CD4-positive, alpha-beta T cell treated with Interleukin-21 for 1 hour (primary cell): ENCODE data around the gene MYH6.

Experiments
- DNase-seq: peaks from one replicate; pipeline ENCODE4 v3.0.0-alpha.2; 2020

The MYH6 gene

GRCh38 chr14:23353433-23353780 is 54.7 kb downstream of the MYH6 start:
- no peak for DNase-seq

DNA sequence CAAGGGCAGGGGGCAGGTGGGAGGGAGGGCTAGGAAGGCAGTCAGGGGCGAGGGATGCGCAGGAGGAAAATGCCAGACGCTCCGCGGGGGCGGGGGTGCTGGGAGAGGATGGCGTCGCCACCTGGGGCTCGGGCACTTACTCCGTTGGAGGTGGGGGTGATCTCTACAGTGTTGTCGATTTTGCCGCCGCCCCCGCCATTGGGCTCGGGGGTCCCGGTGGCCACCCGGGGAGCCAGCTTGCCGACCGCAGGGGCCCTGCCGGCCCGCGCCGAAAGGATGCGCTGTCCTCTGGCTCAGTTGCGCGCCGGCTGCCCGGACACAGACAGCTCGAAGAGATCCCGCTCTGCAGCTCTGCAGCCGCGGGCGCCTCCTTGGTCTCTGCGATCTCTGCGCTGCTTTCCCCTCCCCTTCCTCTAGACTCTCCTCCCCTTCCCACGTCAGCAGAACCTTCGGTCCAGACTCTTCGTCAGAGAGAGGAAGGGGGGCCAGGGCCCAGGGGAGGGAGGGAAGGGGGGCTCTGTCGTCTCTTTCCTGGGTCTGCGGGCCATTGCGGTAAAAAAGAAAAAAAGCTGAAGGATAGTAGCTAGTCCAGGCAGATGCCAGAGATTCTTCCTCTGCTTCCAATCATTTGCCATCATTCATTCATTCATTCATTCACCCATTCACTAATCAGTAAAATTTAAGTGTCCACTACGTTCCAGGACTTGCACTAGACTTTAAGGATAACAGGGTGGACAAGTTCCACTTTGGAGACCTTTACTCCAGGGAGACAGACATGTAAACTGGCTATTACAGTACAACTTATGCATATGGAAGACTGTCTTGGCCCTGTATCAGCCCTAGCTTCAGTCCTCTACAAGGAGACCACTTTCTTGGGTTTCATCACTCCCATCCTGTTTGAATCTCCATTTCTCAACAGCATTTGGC is 55.3 kb downstream of the MYH6 start, which contains the start of gene SLC22A17:
Gene SLC22A17, minus strand, starts transcription at position 382 of the 927 bp plus-strand sequence.
- DNase-seq, result peak; percentile 64

- DNase-seq, result no peak
Measured at GRCh38 chr14:23351681-23352505, 56.2 kb downstream of the MYH6 start.

- no peak for DNase-seq
Measured at GRCh38 chr14:23349156-23349845, 58.8 kb downstream of the MYH6 start.

DNA sequence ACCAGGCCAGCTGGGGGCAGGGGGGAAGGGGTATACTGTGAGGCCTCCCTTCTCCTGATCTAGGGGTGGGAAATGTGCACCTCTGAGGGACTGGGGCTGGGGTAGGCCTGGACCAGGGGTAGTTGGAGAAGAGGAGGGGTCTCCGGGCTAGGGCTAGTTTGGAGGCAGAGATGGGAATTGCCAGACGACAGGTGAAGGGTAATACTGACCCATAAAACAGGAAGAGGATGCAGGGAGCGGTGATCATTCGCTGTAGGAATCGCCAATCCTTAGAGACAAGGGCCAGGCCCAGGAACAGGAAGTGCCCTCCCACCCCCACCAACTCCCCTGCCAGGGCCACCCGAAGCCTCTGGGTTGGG is 59.8 kb downstream of the MYH6 start:
- DNase-seq, result no peak

DNA sequence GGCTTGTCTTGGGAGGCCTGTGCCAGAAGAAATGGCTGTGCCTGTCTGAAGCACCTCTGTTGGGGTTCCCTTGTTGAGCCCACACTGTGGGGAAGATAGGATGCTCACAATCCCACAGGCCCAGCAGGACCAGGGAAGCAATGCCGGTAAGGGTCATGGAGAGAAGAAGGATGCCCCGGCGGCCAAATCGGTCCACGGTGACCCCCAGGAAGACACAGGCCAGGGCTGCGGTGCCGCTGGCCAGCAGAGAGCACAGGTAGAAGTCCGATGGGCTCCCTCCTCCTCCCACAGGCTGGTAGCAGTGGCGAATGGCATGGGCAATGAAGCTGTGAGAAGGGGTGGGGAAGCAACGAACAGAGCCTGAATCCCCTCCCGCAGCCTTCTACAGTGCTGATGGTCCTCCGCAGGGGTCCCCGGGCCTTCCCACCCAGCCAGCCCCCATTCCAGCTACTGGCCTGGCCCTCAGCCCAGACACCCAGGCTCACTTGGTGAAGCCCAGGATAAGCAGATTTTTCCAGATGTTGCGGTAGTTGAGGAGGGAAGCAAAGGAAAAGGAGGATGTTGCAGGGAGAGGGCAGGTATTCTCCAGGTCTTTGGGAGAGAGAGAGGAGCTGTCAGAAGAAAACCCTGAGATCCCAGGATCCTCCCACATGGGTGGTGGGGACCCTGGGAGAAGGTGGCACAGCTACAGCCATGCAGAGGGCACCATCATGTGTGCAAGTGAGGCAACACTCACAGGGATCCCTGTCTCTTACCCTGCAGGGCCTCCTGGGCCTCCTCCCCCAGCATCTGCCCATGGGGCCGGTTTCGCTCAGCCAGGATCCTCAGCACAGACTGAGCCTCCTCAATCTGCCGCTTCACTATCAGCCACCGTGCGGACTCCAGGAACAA is 60.4 kb downstream of the MYH6 start:
- no peak for DNase-seq

DNA sequence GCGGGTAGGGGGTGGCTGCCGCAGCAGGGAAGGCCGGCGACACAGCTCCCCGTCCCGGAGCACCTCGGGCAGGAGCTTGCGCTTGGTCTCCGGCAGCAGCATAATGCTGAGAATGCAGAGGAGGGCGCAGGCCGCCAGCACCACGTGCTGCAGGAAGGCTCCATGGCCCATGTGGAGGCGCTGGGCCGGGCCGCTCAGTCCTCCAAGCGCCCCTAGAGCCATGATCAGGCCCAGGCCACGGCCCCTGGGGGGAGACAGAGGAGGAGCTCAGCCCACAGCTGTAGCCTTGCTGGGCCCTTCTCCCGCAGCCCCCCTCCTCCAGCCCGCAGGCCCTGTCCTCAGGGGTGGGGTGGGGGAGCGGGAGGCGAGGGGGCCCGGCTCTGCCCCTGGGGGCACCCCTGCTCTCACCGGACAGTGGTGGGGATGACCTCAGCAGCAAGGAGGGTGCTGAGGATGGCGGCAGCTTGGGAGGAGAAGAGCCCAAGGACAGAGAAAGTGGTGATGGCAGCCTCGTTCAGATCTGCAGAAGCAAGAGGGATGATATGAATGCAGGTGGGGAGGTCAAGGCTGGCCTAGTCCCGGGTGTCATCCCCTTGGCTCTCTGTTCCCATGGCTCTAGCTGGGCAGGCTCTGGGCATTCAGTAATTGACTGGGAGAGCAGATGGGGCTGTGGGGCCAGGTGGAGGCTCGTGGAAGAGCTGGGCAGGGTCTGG is 61.2 kb downstream of the MYH6 start:
- DNase-seq, result no peak

DNA sequence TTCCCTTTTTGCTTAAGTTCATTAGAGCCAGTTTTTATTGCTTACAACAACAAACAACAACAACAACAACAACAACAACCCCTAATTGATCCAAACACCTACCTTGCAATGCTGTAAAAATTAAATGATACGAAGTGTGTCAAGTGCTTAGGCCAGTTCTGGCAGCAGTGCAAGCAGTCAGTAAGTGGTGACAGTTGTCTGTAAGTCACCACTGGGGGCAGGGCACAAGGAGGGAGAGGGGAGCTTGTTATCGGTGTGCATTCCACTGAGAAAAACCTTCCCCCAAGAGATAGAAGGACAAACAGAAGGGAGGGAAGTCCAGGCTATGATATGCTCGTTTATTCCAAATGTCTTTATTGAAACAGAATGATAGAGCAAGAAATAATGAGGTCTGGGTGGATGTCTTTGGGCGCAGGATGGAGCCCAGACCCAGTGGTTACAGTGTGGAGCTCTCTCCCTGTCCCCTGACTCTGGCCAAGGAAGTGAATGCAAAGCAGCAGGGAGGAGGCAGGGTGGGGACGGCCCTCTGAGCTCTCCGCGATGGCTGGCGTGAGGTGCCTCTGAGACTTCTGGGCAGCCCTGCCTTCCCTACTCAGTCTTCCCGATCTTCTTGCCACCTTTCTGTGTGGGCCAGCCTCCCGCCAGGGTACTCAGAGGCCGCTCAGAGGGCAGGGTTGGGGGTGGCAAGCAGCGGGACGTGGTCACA is 61.9 kb downstream of the MYH6 start:
- no peak for DNase-seq

DNA sequence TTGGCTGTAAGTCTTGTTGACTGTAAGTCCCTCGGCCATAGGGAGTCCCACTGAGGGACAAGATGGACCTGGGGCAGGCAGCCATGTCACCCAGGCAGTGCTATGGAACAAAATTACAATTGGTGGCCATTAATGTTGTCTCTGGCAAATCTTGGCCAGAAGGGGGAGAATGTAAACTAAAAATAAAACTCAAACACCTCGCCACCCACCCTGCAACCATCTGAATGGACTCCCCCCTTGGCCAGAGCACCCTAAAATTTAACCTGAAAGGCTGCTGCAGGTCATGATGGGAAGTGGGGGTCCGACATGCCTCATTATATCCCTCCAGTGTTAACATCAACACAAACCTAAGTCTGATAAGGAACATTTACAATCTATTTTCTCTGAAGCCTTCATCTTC is 63.6 kb downstream of the MYH6 start:
- no peak for DNase-seq

GRCh38 chr14:23339506-23340268 is 68.4 kb downstream of the MYH6 start:
- DNase-seq, result no peak

- DNase-seq, result no peak
Measured at GRCh38 chr14:23335623-23336022, 72.5 kb downstream of the MYH6 start.
